ENCODE measurements around the gene LIN28B. TPM values are rescaled to one million over a fixed set of nuclear protein-coding genes. Genes with fewer than 3 reads are reported as not detected.
"Not testable (repeated sequence)": the region's sequence is repeated elsewhere in the genome, so short reads cannot be mapped to it uniquely, and the experiment has no call there.

LIN28B gene, protein sequence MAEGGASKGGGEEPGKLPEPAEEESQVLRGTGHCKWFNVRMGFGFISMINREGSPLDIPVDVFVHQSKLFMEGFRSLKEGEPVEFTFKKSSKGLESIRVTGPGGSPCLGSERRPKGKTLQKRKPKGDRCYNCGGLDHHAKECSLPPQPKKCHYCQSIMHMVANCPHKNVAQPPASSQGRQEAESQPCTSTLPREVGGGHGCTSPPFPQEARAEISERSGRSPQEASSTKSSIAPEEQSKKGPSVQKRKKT
- 0.06 TPM in 1 of 2 replicates, not detected in the other for total RNA-seq

- no peak for DNase-seq (ENCODE audit: extremely low read depth, low read depth, low spot score)
Measured at GRCh38 chr6:104956731-104957294, at the start of gene LIN28B. TSS of gene LIN28B (plus strand) at chr6:104957107. CDS start at chr6:104957251, 144 bp downstream.

- no peak for DNase-seq (ENCODE audit: extremely low read depth, low read depth, low spot score)
Measured at GRCh38 chr6:104908031-104908887, 48.6 kb upstream of the LIN28B start.

GRCh38 chr6:104908888-104909525, 47.9 kb upstream of the LIN28B start:
- DNase-seq (ENCODE audit: extremely low read depth, low read depth, low spot score) = no peak

DNA sequence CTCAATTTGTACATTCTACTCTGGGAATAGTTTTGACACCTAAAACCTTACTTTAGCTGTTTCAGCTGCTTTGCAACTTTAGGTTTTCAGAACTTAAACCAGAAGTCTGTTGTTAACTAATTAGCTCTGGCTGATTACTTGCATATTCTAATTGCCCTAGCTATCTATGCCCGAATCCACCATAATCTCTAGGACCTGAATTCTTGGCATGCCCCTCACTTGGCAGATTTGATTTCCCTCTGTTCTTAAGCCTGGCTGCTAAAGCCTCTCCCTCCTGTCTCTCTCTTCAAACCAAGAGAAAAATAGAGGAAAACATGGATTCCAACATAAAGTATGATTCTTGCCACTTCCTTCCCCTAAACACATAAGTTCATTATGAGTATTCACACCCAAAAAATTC, 35.0 kb upstream of the LIN28B start:
- no peak for DNase-seq (ENCODE audit: extremely low read depth, low read depth, low spot score)

- DNase-seq (ENCODE audit: extremely low read depth, low read depth, low spot score) = no peak
Measured at GRCh38 chr6:104928141-104928540, 28.8 kb upstream of the LIN28B start.

DNA sequence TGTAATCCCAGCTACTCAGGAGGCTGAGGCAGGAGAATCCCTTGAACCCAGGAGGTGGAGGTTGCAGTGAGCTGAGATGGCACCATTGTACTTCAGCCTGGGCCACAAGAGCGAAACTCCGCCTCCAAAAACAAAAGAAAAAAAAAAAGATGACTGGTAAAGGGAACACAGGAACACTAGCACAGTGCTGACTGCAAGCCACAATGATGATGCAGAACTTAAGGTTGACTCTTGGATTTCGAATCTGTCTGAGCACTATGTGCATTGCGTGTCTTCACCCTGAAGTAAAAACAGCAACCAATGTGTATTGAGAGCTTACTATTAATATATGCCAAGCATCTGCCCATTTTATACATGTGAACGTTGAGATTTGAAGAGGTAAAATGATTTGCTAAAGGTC, 27.6 kb upstream of the LIN28B start:
- no peak for DNase-seq (ENCODE audit: extremely low read depth, low read depth, low spot score)

- no peak for DNase-seq (ENCODE audit: extremely low read depth, low read depth, low spot score)
Measured at GRCh38 chr6:104930939-104931338, 26.0 kb upstream of the LIN28B start.

GRCh38 chr6:104936766-104937535, 20.0 kb upstream of the LIN28B start:
- no peak for DNase-seq (ENCODE audit: extremely low read depth, low read depth, low spot score)

DNA sequence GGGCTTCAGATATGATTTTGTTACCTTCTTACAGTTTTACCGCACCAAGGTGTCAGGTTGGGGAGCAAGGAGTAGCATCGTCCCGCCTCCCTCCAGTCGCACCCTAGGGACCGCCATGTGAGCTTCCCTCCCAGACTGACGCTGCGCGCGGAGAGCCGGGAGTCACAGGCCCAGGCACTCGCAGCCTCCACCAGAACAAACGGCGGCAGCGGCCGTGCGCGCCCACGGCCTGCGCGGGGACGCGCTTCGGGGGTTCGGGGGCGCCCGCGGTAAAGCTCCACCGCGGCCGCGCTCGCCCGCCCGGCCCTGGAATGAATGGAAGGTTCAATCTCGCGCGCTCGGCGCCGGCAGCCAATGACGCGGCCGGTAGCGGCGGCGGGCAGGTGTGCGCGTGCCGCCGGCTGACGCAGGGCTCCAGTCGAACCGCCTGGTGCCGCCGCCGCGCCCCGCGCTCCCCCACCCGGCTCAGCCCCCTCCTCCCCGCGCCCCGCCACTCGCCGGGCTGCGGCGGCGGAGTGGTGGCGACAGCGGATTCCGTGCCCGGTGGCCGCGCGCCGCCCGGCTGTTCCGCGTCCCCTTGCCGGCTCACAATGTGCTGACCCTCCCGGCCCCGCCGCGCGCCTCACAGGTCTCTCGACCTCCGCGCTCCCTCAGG, 16.5 kb upstream of the LIN28B start:
- no peak for DNase-seq (ENCODE audit: extremely low read depth, low read depth, low spot score)

GRCh38 chr6:104940893-104941728, 15.8 kb upstream of the LIN28B start:
- DNase-seq (ENCODE audit: extremely low read depth, low read depth, low spot score) = no peak

GRCh38 chr6:104941729-104942091, 15.2 kb upstream of the LIN28B start:
- DNase-seq (ENCODE audit: extremely low read depth, low read depth, low spot score) = no peak

- no peak for DNase-seq (ENCODE audit: extremely low read depth, low read depth, low spot score)
Measured at GRCh38 chr6:104943781-104944180, 13.1 kb upstream of the LIN28B start.

GRCh38 chr6:104949206-104949605, 7.7 kb upstream of the LIN28B start:
- DNase-seq (ENCODE audit: extremely low read depth, low read depth, low spot score) = no peak

DNA sequence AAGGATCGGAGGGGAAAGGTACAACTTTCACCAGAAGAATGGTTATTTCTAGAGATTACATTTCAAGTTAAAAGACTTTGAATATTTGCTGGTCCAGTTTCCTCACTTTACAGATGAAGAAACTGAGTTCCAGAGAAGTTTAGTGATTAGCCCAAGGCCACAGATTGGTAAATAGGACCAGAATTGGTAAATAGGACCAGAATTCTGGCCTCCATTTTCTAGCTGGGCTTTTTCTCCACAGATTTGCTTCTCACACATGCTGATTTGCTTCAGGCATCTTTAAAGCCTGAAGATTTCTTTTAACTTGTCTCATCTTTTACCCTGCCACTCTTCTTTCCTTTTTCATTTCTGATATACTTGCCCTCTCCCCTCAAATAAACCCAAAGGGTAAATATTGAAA, 5.2 kb upstream of the LIN28B start:
- DNase-seq (ENCODE audit: extremely low read depth, low read depth, low spot score) = no peak

GRCh38 chr6:104952911-104953399, 4.0 kb upstream of the LIN28B start:
- no peak for DNase-seq (ENCODE audit: extremely low read depth, low read depth, low spot score)

GRCh38 chr6:104953400-104954189, 3.3 kb upstream of the LIN28B start:
- DNase-seq (ENCODE audit: extremely low read depth, low read depth, low spot score) = not testable (repeated sequence)

GRCh38 chr6:104954190-104954797, 2.6 kb upstream of the LIN28B start:
- DNase-seq (ENCODE audit: extremely low read depth, low read depth, low spot score) = no peak

DNA sequence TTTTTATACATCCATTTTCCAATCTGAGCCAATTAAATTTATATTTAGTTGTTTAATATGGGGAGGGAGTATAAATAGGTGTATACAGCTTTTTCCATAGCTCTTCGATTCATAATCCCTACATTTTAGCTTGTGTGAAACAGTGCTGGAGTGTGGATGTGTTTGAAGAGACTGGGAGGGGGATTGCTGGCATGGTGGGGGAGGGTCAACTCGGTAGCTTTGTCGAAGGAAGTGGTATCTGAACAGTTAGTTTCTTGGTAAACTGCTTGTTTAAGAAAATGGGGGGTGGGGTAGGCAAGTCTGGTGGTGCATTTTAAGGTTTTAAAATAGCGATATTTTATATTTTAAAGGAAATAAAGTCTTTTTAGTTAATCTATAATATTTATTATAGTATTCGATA, 1.4 kb upstream of the LIN28B start:
- no peak for DNase-seq (ENCODE audit: extremely low read depth, low read depth, low spot score)
